HG03432 (cell line): ENCODE measurements around the gene ATP6V1G2.
"Not testable (repeated sequence)": the region's sequence is repeated elsewhere in the genome, so short reads cannot be mapped to it uniquely, and the experiment has no call there.

Source experiments
- ATAC-seq: cut with Tn5 transposase; IDR thresholded peaks from one replicate; pipeline ENCODE4 v1.9.1; 2021; ENCODE audit warnings: mild to moderate bottlenecking, moderate library complexity; ENCODE audit not compliant: unreplicated experiment

ATP6V1G2 gene

GRCh38 chr6:31529329-31530150 lies 16.9 kb downstream of the ATP6V1G2 start:
- no peak for ATAC-seq

GRCh38 chr6:31528821-31529328 lies 17.5 kb downstream of the ATP6V1G2 start, which contains the start of gene MCCD1:
TSS of gene MCCD1 (plus strand) at chr6:31528962. CDS start at chr6:31529015, 53 bp downstream.
- ATAC-seq: no peak

- ATAC-seq: no peak
Observed at GRCh38 chr6:31528307-31528777, 18.1 kb downstream of the ATP6V1G2 start.

DNA sequence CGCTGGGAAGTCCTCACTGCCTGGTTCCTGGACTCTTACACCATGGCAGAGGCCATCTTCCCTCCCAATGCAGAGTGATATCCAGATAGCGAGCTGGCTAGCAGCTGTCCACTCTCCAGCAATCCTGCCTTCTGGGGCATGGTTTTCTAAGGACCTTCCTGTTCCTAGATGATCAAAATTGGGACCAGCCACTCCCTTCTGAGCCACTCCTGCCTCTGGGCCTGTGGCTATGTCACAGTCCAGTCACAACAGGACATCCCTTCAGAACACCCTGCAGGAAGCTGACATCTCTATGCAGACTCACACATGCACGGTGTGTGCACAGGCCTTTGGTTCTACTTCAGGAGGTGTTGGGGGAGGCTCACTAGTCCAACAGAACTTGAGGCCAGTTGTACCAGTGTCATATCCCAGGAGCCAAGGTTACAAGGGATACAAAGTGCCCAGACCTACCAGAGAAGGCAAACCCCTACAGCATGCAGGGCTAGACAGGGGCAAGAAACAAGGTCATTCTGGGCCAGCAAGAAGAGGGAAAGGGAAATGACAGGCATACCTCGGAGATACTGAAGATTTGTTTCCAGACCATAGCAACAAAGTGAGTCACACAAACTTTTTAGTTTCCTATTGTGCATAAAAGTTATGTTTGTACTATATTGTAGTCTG lies 20.3 kb downstream of the ATP6V1G2 start:
- no peak for ATAC-seq

- no peak for ATAC-seq
Observed at GRCh38 chr6:31525553-31525931, 20.9 kb downstream of the ATP6V1G2 start.

- ATAC-seq: no peak
Observed at GRCh38 chr6:31521835-31522234, 24.6 kb downstream of the ATP6V1G2 start.

- no peak for ATAC-seq
Observed at GRCh38 chr6:31513456-31514165, 32.8 kb downstream of the ATP6V1G2 start.

DNA sequence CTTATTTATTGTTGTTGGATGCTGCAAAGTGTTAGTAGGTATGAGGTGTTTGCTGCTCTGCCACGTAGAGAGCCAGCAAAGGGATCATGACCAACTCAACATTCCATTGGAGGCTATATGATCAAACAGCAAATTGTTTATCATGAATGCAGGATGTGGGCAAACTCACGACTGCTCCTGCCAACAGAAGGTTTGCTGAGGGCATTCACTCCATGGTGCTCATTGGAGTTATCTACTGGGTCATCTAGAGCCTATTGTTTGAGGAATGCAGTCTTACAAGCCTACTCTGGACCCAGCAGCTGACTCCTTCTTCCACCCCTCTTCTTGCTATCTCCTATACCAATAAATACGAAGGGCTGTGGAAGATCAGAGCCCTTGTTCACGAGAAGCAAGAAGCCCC lies 36.4 kb downstream of the ATP6V1G2 start:
- no peak for ATAC-seq

DNA sequence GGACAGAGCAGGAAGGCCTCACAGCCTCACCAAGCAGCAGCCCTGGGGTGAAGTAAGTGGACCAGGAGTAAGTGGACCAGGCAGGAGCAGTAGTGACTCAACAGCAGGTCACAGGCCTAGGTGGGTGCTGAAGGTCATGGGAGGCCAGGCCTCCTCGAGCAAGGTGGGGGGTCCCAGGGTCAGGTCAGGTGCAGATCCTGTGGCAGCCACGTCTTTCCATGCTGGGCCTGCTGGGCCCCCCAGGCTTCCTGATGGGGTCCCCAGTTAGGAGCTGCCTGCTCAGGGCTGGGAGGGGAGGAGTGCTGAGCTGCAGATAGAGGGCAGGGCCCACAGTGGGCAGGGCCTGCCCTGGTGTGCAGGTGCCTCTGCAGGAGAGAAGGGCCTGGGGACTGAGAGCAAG lies 37.4 kb downstream of the ATP6V1G2 start:
- not testable (repeated sequence) for ATAC-seq

DNA sequence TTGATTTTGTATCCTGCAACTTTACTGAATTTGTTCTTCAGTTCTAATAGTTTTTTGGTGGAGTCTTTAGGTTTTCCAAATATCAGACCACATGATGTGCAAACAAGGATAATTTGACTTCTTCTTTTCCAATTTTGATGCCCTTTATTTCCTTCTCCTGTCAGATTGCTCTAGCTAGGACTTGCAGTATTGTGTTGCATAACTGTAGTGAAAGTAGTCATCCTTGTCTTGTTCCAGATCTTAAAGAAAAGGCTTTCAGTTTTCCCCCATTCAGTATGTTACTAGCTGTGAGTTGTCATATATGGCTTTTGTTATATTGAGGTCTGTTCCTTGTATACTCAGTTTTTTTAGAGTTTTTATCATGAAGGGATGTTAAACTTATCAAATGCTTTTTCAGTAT lies 43.8 kb downstream of the ATP6V1G2 start:
- ATAC-seq: no peak

DNA sequence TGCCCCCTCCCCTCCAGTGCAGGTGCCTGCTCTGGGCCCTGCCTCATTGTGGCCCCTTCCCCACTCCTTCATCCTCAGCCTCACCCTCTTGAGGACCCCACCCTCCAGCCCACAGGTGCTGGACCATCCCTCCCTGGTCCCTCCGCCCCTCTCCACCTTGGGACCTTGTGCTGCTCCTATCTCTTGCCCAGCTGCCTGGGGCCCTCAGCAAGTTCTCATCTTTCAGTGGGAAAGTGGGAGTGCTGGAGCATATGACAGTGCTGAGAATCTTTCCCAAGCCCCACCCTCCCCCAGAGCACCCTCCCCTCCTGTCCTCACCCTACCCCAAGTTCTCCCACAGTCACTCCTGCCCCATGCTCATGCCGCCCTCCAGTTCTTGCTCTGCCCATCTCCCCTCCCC lies 46.8 kb downstream of the ATP6V1G2 start:
- ATAC-seq: not testable (repeated sequence)

DNA sequence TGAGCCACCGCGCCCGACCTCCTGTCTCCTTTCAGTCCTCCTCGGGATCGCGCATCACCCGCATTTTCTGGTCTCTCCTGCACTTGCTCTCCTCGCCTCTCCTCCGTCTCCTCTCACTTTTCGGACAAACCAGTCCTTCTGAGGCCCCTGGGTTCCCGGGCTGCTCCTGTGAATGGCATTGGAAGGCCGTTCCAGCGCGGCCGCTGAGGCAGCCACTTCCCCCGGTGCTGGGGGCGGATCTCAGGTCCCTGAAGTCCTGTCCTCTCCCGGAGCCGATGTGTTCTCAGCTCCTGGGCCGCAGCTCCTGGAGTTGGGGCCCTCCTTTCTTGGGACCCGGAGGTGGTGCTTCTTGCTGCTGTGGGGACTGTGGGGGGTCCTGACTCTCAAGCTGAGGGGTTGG lies 47.7 kb downstream of the ATP6V1G2 start:
- ATAC-seq: no peak

- ATAC-seq: peak; percentile 50
Observed at GRCh38 chr6:31497531-31498476, 48.6 kb downstream of the ATP6V1G2 start, which contains the start of gene MICB. TSS of gene MICB (plus strand) at chr6:31498145. CDS start at chr6:31498194, 49 bp downstream.

DNA sequence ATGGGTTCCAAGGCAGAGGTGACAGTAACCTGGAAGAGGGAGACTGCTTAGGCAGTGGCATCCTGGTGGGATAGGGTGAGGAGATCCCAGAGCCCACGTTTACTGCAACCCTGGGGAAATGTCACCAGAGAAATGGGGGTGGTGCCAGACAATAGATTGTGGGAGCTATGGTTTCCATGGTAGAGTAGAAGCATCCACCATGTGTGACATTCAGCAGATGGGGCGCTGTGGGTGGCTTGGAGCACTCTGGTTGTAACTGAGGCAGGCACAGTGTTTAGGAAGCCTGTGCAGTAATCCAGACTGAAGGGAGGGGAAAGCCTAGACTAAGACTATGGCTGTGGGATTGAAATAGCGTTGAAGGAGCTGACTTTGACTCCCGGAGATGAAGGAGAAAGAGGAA lies 49.6 kb downstream of the ATP6V1G2 start:
- ATAC-seq: not testable (repeated sequence)

GRCh38 chr6:31495580-31495979 lies 50.8 kb downstream of the ATP6V1G2 start:
- ATAC-seq: no peak
